ENCODE data around the gene THSD8.

Gene THSD8

DNA sequence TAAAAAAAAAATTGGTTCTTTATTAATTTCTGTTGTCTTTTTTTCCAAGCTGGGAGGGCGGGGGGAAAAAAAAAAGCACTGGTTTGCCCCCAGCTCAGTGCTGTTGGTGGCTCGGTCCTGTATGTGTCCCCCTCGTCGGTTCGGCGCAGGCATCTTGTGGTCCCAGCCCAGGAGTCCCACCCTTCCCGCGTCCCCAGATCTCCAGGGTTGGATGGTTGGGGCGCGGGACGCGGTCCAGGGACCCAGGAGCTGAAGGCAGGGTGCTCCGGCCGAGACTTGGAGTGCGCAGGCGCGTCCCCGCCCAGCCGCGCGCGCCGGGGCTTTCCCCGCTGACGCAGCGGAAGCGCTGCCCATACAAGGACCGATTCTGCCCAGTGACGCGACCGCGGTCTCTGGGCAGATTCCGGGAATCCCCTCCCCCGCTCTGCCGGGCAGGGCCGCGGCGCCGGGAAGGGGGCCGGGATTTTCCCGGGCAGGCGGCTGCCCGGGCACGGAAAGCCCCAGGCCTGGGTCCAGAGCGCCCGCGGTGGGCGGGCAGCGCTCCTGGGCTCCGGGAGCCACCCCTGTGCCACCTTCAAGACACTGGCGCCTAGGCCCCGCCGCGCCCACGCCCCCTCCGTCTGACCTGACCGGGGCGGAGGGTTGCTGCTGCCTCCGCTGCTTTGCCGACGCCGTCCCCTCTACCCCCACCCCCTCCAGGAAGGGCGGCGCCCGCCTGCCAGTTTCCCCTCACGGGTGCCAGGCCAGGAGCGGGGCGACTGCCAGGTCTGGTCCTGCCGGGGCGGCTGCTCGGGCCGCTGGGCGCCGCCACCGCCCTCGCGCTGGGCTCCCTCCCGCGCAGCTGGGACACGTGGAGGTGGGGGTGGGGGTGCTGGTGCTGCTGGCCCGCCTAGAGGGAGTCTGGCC is 8.3 kb upstream of the THSD8 start (continued):
- TF ChIP-seq, protein P1, sequence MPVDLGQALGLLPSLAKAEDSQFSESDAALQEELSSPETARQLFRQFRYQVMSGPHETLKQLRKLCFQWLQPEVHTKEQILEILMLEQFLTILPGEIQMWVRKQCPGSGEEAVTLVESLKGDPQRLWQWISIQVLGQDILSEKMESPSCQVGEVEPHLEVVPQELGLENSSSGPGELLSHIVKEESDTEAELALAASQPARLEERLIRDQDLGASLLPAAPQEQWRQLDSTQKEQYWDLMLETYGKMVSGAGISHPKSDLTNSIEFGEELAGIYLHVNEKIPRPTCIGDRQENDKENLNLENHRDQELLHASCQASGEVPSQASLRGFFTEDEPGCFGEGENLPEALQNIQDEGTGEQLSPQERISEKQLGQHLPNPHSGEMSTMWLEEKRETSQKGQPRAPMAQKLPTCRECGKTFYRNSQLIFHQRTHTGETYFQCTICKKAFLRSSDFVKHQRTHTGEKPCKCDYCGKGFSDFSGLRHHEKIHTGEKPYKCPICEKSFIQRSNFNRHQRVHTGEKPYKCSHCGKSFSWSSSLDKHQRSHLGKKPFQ (tag by site-specific recombination; IDR thresholded peaks at IDR 0.05): no peak
- TF ChIP-seq REST (tag by site-specific recombination; IDR thresholded peaks at IDR 0.05) (no peak), ZNF473 (tag by site-specific recombination; IDR thresholded peaks at IDR 0.05) (no peak), ZNF341 (tag by site-specific recombination; IDR thresholded peaks at IDR 0.05; ENCODE audit: low read depth) (peak; percentile 62), IKZF3 (tag by site-specific recombination; IDR thresholded peaks at IDR 0.05) (peak; percentile 90), ZNF560 (tag by site-specific recombination; IDR thresholded peaks at IDR 0.05; ENCODE audit: borderline replicate concordance) (no peak), ZBTB21 (tag by site-specific recombination; IDR thresholded peaks at IDR 0.05) (peak; percentile 46; the same call in 1 of the 2 replicates), ZNF558 (tag by site-specific recombination; IDR thresholded peaks at IDR 0.05) (no peak), ZNF76 (tag by site-specific recombination; IDR thresholded peaks at IDR 0.05; ENCODE audit: borderline replicate concordance, low read depth) (0 out of 2 replicates have a peak, but pooled peaks have one; percentile 46), ZNF548 (tag by site-specific recombination; IDR thresholded peaks at IDR 0.05) (no peak), ZNF629 (tag by site-specific recombination; IDR thresholded peaks at IDR 0.05) (peak; percentile 80), ZNF223 (tag by site-specific recombination; IDR thresholded peaks at IDR 0.05) (0 out of 2 replicates have a peak, but pooled peaks have one; percentile 32), ZNF114 (tag by site-specific recombination; IDR thresholded peaks at IDR 0.05) (no peak), ZNF561 (tag by site-specific recombination; IDR thresholded peaks at IDR 0.05; ENCODE audit: borderline replicate concordance) (peak; percentile 38; the same call in 1 of the 2 replicates), GLIS2 (tag by site-specific recombination; IDR thresholded peaks at IDR 0.05) (peak; percentile 53), ZNF155 (tag by site-specific recombination; IDR thresholded peaks at IDR 0.05) (no peak), ZNF521 (tag by site-specific recombination; IDR thresholded peaks at IDR 0.05) (no peak), KLF8 (tag by site-specific recombination; IDR thresholded peaks at IDR 0.05) (peak; percentile 81), ZNF692 (tag by site-specific recombination; IDR thresholded peaks at IDR 0.05) (peak; percentile 63; the same call in 1 of the 2 replicates), ZNF555 (tag by site-specific recombination; conservative IDR thresholded peaks at IDR 0.05) (no peak), ZNF133 (tag by site-specific recombination; IDR thresholded peaks at IDR 0.05) (no peak), ZNF211 (tag by site-specific recombination; IDR thresholded peaks at IDR 0.05; ENCODE audit: low read depth) (no peak), KLF1 (tag by site-specific recombination; IDR thresholded peaks at IDR 0.05) (peak; percentile 93), ZNF423 (tag by site-specific recombination; IDR thresholded peaks at IDR 0.05) (no peak), ZNF324 (tag by site-specific recombination; IDR thresholded peaks at IDR 0.05) (0 out of 2 replicates have a peak, but pooled peaks have one; percentile 12), ZNF623 (tag by site-specific recombination; IDR thresholded peaks at IDR 0.05) (no peak)
- TF ChIP-seq, protein P2, sequence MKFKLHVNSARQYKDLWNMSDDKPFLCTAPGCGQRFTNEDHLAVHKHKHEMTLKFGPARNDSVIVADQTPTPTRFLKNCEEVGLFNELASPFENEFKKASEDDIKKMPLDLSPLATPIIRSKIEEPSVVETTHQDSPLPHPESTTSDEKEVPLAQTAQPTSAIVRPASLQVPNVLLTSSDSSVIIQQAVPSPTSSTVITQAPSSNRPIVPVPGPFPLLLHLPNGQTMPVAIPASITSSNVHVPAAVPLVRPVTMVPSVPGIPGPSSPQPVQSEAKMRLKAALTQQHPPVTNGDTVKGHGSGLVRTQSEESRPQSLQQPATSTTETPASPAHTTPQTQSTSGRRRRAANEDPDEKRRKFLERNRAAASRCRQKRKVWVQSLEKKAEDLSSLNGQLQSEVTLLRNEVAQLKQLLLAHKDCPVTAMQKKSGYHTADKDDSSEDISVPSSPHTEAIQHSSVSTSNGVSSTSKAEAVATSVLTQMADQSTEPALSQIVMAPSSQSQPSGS (tag by site-specific recombination; IDR thresholded peaks at IDR 0.05; ENCODE audit: low read depth): no peak
- TF ChIP-seq, protein P3, sequence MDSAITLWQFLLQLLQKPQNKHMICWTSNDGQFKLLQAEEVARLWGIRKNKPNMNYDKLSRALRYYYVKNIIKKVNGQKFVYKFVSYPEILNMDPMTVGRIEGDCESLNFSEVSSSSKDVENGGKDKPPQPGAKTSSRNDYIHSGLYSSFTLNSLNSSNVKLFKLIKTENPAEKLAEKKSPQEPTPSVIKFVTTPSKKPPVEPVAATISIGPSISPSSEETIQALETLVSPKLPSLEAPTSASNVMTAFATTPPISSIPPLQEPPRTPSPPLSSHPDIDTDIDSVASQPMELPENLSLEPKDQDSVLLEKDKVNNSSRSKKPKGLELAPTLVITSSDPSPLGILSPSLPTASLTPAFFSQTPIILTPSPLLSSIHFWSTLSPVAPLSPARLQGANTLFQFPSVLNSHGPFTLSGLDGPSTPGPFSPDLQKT (IDR thresholded peaks at IDR 0.05; ENCODE audit: borderline replicate concordance, low read depth, low read length): peak; percentile 100
- TF ChIP-seq, protein P4, sequence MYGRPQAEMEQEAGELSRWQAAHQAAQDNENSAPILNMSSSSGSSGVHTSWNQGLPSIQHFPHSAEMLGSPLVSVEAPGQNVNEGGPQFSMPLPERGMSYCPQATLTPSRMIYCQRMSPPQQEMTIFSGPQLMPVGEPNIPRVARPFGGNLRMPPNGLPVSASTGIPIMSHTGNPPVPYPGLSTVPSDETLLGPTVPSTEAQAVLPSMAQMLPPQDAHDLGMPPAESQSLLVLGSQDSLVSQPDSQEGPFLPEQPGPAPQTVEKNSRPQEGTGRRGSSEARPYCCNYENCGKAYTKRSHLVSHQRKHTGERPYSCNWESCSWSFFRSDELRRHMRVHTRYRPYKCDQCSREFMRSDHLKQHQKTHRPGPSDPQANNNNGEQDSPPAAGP (tag by site-specific recombination; IDR thresholded peaks at IDR 0.05): peak; percentile 59; the same call in 1 of the 2 replicates
